ENCODE measurements around the gene RASAL3. TPM values are rescaled to one million over a fixed set of nuclear protein-coding genes. Genes with fewer than 3 reads are reported as not detected.

The RASAL3 gene
- total and polyA plus RNA-seq, 2 of the 8 experiments (the other 6 are each of a cell fraction or from before 2014, with no cell fraction given) = 0.19 to 0.63 TPM

DNA sequence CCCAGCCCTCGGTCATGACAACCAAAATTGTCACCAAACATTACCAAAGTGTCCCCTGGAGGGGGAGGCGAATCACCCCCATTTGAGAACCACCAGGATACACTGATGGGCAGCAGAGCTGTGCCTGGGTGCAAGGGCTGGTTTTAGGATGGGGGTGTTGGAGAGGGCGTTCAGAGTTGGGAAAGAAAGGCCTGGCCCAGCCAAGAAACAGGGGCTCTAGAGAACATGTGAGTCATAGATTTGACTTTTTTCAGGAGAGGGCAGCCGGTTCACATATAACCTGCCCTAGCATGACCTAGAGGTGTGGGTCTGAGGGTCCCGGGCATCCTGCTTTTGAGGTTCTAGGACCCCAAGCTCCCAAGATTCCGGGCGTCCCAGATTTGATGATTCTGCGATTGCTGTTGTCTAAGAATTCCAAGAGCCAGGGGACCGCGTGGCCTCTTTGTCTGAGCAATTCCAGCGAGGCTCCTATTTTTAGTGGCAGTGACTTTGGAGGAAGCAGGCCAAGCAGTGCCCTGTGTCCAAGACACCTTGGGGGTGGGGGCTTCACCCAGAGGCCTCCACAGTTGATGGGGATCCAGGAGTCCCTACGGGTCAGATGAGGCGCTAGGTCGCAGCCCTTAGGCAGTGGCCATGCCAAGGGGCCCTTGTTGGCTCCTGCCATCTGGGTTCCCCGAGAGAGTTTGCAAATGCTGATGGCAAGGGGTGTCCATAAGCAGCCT, 19.7 kb downstream of the RASAL3 start (continued):
- TF ChIP-seq RNF2 (IDR thresholded peaks at IDR 0.05; ENCODE audit: borderline replicate concordance, low read depth, low read length, missing control alignments, poor library complexity, severe bottlenecking) = no peak

All from H1 (cell line).